Measurements from ENCODE around the gene EXOC2. TPM values are rescaled to one million over a fixed set of nuclear protein-coding genes. Genes with fewer than 3 reads are reported as not detected.

The EXOC2 gene
- total RNA-seq, 1 donor from 2014 or later: 30.1 TPM

DNA sequence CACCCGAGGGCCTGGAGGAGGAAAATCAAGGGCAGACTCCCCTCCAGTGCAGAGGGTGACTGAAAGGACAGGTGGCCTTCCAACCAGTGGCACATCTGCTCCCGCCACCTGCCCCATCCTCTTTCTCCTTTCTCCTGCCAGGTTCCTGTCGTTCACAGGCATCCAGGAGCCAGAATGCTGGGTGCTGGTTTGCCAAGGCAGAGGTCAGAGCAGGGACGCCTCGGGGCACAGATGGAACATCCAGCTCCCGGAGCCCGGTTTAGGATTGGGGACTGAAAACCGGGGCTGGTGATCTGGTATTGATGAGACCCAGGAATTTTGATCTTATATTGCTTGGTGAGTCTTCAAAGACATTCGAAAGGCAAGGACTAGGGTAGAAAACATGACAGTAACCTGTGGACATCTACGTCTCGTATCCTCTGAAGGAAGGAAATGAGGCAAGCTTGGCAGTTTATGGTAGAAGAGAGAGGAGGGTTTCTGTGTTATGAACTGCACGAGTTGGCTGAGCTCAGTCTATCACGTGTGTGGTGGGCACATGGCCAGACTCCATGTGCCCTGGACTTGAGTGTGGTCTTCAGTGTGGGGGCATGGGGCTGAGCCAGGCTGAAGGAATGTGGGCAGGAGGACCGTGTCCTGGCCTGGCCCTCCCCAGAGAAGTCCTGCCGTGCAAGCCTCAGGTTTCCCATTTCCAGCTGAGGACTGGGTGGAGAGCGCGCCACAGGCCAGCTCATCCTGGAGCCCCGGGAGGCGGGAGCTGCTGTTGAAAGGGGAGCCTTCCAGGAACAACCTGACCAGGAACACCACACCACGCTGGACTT lies 227.2 kb downstream of the EXOC2 start:
- peaks cover 6% of the 10 kb centered on the region for H3K9me3 Mint-ChIP-seq (ENCODE audit: unreplicated experiment)
- H3K36me3 Mint-ChIP-seq (ENCODE audit: unreplicated experiment): no peaks in the 10 kb centered on the region

DNA sequence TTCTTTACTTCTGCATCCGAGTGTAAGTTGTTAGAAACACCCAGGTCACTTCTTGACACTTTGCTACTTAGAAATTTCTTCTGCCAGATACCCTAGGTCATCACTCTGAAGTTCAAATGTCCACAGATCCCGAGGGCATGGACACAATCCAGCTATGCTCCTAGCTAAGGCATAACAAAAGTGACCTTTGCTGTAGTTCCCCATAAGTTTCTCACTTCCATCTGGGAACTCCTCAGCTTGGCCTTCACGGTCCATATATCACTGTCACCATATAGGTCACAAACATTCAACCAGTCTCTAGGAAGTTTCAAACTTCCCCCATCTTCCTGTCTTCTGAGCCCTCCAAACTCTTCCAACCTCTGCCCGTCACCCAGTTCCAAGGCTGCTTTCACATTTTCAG lies 236.1 kb downstream of the EXOC2 start:
- TF ChIP-seq, protein P1, sequence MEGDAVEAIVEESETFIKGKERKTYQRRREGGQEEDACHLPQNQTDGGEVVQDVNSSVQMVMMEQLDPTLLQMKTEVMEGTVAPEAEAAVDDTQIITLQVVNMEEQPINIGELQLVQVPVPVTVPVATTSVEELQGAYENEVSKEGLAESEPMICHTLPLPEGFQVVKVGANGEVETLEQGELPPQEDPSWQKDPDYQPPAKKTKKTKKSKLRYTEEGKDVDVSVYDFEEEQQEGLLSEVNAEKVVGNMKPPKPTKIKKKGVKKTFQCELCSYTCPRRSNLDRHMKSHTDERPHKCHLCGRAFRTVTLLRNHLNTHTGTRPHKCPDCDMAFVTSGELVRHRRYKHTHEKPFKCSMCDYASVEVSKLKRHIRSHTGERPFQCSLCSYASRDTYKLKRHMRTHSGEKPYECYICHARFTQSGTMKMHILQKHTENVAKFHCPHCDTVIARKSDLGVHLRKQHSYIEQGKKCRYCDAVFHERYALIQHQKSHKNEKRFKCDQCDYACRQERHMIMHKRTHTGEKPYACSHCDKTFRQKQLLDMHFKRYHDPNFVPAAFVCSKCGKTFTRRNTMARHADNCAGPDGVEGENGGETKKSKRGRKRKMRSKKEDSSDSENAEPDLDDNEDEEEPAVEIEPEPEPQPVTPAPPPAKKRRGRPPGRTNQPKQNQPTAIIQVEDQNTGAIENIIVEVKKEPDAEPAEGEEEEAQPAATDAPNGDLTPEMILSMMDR (IDR thresholded peaks at IDR 0.05): no peak
- peak; percentile 5 for DNase-seq (ENCODE audit: extremely low spot score, unreplicated experiment)
- Mint-ChIP-seq H3K27ac (ENCODE audit: unreplicated experiment) (no peak overlapping the region), H3K27me3 (ENCODE audit: unreplicated experiment) (peaks cover 31% of the 10 kb centered on the region), H3K9me3 (ENCODE audit: unreplicated experiment) (peaks cover 11% of the 10 kb centered on the region), H3K4me1 (ENCODE audit: unreplicated experiment) (no peaks in the 10 kb centered on the region), H3K36me3 (ENCODE audit: unreplicated experiment) (no peaks in the 10 kb centered on the region), H3K4me3 (ENCODE audit: unreplicated experiment) (no peak overlapping the region)

More for the DNA sequence above, 227.2 kb downstream of the EXOC2 start:
- no peak for DNase-seq (ENCODE audit: extremely low spot score, unreplicated experiment)
- H3K27me3 Mint-ChIP-seq (ENCODE audit: unreplicated experiment): peaks cover 36% of the 10 kb centered on the region
- H3K4me1 Mint-ChIP-seq (ENCODE audit: unreplicated experiment): no peaks in the 10 kb centered on the region
- H3K27ac Mint-ChIP-seq (ENCODE audit: unreplicated experiment): no peak overlapping the region
- no peak overlapping the region for H3K4me3 Mint-ChIP-seq (ENCODE audit: unreplicated experiment)
- TF ChIP-seq, protein P1 (IDR thresholded peaks at IDR 0.05): no peak

DNA sequence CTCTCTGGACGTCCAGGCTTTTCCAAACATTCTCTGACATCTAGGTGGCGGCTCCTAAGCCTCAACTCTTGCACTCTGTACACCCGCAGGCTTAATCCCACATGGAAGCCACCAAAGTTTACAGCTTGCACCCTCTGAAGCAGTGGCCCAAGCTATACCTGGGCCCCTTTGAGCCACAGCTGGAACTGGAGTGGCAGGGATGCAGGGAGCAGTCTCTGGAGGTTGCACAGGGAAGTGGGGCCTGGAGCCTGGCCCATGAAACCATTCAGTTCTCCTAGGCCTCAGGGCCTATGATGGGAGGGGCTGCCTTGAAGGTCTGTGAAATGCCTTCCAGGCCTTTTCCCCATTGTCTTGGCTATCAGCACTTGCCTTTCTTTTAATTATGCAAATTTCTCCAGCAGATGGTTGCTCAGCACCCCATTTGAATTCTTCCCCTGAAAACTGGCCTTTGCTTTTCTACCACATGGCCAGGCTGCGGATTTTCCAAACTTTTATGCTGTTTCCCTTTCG lies 236.5 kb downstream of the EXOC2 start:
- Mint-ChIP-seq H3K27me3 (ENCODE audit: unreplicated experiment) (peaks cover 31% of the 10 kb centered on the region), H3K4me3 (ENCODE audit: unreplicated experiment) (no peak overlapping the region), H3K9me3 (ENCODE audit: unreplicated experiment) (peaks cover 11% of the 10 kb centered on the region), H3K4me1 (ENCODE audit: unreplicated experiment) (no peaks in the 10 kb centered on the region), H3K36me3 (ENCODE audit: unreplicated experiment) (no peaks in the 10 kb centered on the region), H3K27ac (ENCODE audit: unreplicated experiment) (no peak overlapping the region)
- TF ChIP-seq, protein P1 (IDR thresholded peaks at IDR 0.05): no peak
- peak; percentile 56 for DNase-seq (ENCODE audit: extremely low spot score, unreplicated experiment)

DNA sequence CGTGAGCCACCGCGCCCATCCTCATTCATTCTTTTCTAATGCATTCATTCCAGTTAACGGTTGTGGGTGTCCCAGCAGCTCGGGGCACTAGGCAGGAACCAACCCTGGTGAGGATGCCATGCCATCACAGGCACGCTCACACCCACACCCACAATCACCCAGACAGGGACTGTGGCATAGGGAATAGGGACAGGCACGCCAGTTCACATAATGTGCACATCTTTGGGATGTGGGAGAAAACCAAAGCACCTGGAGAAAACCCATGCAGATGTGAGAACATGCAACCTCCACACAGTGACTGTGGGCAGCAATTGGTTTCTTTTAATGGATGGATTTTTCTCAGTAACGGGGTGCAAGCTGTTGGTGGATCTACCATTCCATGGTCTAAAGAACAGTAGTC lies 237.1 kb downstream of the EXOC2 start:
- no peak for DNase-seq (ENCODE audit: extremely low spot score, unreplicated experiment)
- Mint-ChIP-seq H3K4me1 (ENCODE audit: unreplicated experiment) (no peaks in the 10 kb centered on the region), H3K36me3 (ENCODE audit: unreplicated experiment) (no peaks in the 10 kb centered on the region), H3K9me3 (ENCODE audit: unreplicated experiment) (peaks cover 11% of the 10 kb centered on the region), H3K27me3 (ENCODE audit: unreplicated experiment) (peaks cover 27% of the 10 kb centered on the region), H3K4me3 (ENCODE audit: unreplicated experiment) (no peak overlapping the region), H3K27ac (ENCODE audit: unreplicated experiment) (no peak overlapping the region)
- TF ChIP-seq, protein P1 (IDR thresholded peaks at IDR 0.05): no peak

DNA sequence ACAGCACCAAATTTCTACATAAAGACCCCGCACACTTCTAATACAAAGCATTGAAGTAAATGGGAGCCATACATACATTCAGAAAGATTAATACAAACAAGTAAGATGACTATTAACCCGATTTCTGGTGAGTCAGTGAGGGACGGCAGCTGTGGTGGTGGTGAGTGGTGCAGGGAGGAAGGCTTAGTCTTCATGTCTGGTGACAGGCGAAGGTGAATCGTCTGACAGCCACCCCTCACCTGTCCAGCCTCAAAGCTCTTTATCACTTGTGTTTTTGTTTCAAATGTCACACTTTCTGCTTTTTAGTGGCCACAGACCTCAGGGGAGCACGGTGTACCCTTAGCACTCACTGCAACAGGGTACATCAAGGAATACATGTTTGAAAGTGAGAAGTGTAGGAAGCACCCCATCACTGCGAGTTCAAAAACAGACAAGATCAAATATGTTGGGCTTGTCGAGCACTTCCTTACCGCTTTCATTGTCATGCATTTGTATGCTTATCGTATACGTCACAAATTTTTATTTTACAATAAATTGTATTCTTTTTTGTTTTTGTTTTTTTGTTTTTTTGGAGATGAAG lies 237.8 kb downstream of the EXOC2 start:
- H3K36me3 Mint-ChIP-seq (ENCODE audit: unreplicated experiment): no peaks in the 10 kb centered on the region
- peak; percentile 34 for DNase-seq (ENCODE audit: extremely low spot score, unreplicated experiment)
- TF ChIP-seq, protein P1 (IDR thresholded peaks at IDR 0.05): no peak
- H3K4me1 Mint-ChIP-seq (ENCODE audit: unreplicated experiment): no peaks in the 10 kb centered on the region
- H3K4me3 Mint-ChIP-seq (ENCODE audit: unreplicated experiment): no peak overlapping the region
- H3K27me3 Mint-ChIP-seq (ENCODE audit: unreplicated experiment): peaks cover 20% of the 10 kb centered on the region
- H3K27ac Mint-ChIP-seq (ENCODE audit: unreplicated experiment): no peak overlapping the region
- peaks cover 11% of the 10 kb centered on the region for H3K9me3 Mint-ChIP-seq (ENCODE audit: unreplicated experiment)

Measured in osteocyte (in vitro differentiated cells).